CD4-positive, alpha-beta T cell (primary cell): ENCODE measurements around the gene STX17. TPM values are rescaled to one million over a fixed set of nuclear protein-coding genes. Genes with fewer than 3 reads are reported as not detected.

Experiments
- ATAC-seq: fragments of 200-7000 bp; cut with Tn5 transposase; one replicate; pipeline ENCODE4 v1.10.0; 2022; ENCODE audit warnings: mild to moderate bottlenecking; ENCODE audit not compliant: poor library complexity
- CTCF ChIA-PET: fragments of 350-600 bp; sonication (Branson Sonifier 250); formaldehyde crosslinking; loops from one replicate; lab custom pipeline; 2021; ENCODE audit warnings: antibody characterized with exemption, inconsistent platforms; lab: Charles Lee
- POLR2A ChIA-PET: fragments of 350-600 bp; sonication (Branson Sonifier 250); formaldehyde crosslinking; loops from one replicate; lab custom pipeline; 2021; ENCODE audit warnings: antibody characterized with exemption, inconsistent platforms; lab: Charles Lee
- DNase-seq, 14 experiments: peaks; one replicate each; pipeline ENCODE4 v3.0.0-alpha.2; 2013 to 2020; ENCODE audit warnings: mixed read lengths in 2 of 14
- H3K27ac ChIP-seq, 2 donors: one replicate each; pipeline versions ENCODE4 v1.5.1 to v1.7.0; 2013; ENCODE audit warnings: low read length in 2 of 2, low read depth in 1 of 2, mild to moderate bottlenecking in 1 of 2
- H3K27me3 ChIP-seq, 2 experiments: 1 replicate in 1 of 2; 2 replicates in 1 of 2; pipeline versions ENCODE4 v1.6.1 to v1.7.0; 2013; ENCODE audit warnings: low read length in 2 of 2, control low read depth in 1 of 2, mild to moderate bottlenecking in 1 of 2, moderate library complexity in 1 of 2; ENCODE audit not compliant: insufficient read depth in 2 of 2, control insufficient read depth in 1 of 2
- H3K36me3 ChIP-seq: one replicate; pipeline ENCODE4 v1.6.1; 2013; ENCODE audit warnings: low read length, control low read depth; ENCODE audit not compliant: insufficient read depth
- H3K4me1 ChIP-seq: one replicate; pipeline ENCODE4 v1.6.1; 2013; ENCODE audit warnings: low read length, control low read depth; ENCODE audit not compliant: insufficient read depth
- H3K4me3 ChIP-seq: one replicate; pipeline ENCODE4 v1.5.1; 2013; ENCODE audit warnings: mild to moderate bottlenecking, low read length, moderate library complexity
- H3K9me3 ChIP-seq, 2 experiments: 1 replicate in 1 of 2; 2 replicates in 1 of 2; pipeline versions ENCODE4 v1.6.1 to v1.7.0; 2013; ENCODE audit warnings: low read length in 2 of 2, mild to moderate bottlenecking in 2 of 2, control low read depth in 1 of 2, moderate library complexity in 1 of 2; ENCODE audit not compliant: control insufficient read depth in 1 of 2, insufficient read depth in 1 of 2
- H3K27ac Mint-ChIP-seq: one replicate; pipeline ENCODE4 v1.8.0; 2020; ENCODE audit warnings: mixed read lengths
- H3K27me3 Mint-ChIP-seq: one replicate; pipeline ENCODE4 v1.8.0; 2021; ENCODE audit warnings: mixed read lengths
- H3K36me3 Mint-ChIP-seq: one replicate; pipeline ENCODE4 v1.8.0; 2021; ENCODE audit warnings: low read depth, mixed read lengths
- H3K4me1 Mint-ChIP-seq: one replicate; pipeline ENCODE4 v1.8.0; 2021; ENCODE audit warnings: low read depth, mixed read lengths
- H3K4me3 Mint-ChIP-seq: one replicate; pipeline ENCODE4 v1.8.0; 2020; ENCODE audit warnings: mild to moderate bottlenecking, mixed read lengths
- H3K9me3 Mint-ChIP-seq: one replicate; pipeline ENCODE4 v1.8.0; 2020; ENCODE audit warnings: mixed read lengths
- intact Hi-C, 2 experiments: fragments of 100-400 bp; cut with DNase I in 1 of 2; cut with micrococcal nuclease in 1 of 2; formaldehyde crosslinking; loops; one replicate each; pipeline versions ENCODE4 v1.15.1 to v1.9.0; 2023 to 2025; cut with DNase I, micrococcal nuclease
- total RNA-seq, 174 experiments: library from RNA in 2 of 174; stranded (reverse) in 2 of 174; gene quantifications; one replicate each; pipeline ENCODE4 v1.2.3 and lab custom pipeline; 2021 to 2026
- TF ChIP-seq, protein P1 (sequence below): fragments of 200-600 bp; IDR thresholded peaks from one replicate; pipeline ENCODE4 v1.8.0; 2022; ENCODE audit warnings: antibody characterized with exemption, mild to moderate bottlenecking

The STX17 gene
- total RNA-seq, 2 experiments from 2014 or later: 29.3 to 31.3 TPM

DNA sequence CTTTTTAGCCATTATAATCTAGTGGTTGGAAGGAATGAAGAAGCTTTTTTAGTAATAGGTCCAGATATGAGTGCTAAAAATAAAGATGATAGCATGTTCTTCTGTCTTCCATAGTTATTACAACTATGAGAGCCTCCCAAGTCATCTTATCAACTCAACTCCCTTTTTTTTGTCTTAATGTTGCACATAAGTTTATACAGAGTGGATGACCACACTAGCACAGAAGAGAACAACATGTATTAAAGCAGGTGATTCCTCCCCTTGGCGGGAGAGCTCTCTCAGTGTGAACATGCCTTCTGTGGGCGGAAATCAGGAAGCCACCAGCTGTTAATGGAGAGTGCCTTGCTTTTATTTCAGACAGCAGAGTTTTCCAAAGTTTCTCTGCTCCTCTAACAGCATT is 40.1 kb upstream of the STX17 start:
- Histone ChIP-seq H3K36me3 (no peaks in the 10 kb centered on the region), H3K27ac (no peak overlapping the region), H3K4me1 (no peaks in the 10 kb centered on the region), H3K4me3 (no peak overlapping the region), H3K27me3 (no peaks in the 10 kb centered on the region), H3K9me3 (no peaks in the 10 kb centered on the region)
- DNase-seq (no peak), ATAC-seq (no peak)
- Mint-ChIP-seq H3K4me3 (no peak overlapping the region), H3K4me1 (no peaks in the 10 kb centered on the region), H3K27me3 (no peaks in the 10 kb centered on the region), H3K9me3 (no peaks in the 10 kb centered on the region), H3K27ac (no peak overlapping the region), H3K36me3 (no peaks in the 10 kb centered on the region)
- intact Hi-C loops: no loop called here
- POLR2A ChIA-PET: no interaction called here
- CTCF ChIA-PET: no interaction called here
- TF ChIP-seq, protein P1, sequence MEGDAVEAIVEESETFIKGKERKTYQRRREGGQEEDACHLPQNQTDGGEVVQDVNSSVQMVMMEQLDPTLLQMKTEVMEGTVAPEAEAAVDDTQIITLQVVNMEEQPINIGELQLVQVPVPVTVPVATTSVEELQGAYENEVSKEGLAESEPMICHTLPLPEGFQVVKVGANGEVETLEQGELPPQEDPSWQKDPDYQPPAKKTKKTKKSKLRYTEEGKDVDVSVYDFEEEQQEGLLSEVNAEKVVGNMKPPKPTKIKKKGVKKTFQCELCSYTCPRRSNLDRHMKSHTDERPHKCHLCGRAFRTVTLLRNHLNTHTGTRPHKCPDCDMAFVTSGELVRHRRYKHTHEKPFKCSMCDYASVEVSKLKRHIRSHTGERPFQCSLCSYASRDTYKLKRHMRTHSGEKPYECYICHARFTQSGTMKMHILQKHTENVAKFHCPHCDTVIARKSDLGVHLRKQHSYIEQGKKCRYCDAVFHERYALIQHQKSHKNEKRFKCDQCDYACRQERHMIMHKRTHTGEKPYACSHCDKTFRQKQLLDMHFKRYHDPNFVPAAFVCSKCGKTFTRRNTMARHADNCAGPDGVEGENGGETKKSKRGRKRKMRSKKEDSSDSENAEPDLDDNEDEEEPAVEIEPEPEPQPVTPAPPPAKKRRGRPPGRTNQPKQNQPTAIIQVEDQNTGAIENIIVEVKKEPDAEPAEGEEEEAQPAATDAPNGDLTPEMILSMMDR: no peak

DNA sequence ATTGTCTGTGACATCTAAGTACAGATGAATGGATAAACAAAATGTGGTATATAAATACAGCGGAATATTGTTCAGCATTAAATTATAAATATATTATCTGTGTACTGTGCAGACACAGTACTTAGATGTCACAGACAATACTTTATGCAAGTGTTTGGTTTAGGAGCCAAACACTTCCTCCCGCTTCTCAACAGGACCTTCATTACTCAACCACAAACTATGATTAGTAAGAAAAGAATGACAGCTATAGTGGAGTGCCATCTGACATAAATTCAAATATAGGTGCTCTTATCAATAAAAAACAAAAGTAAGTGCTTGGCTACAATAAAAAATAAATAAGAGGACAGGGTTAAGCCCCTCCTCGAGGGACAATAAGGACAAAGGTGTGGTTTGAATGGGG is 38.9 kb upstream of the STX17 start:
- ChIA-PET POLR2A (no interaction called here), CTCF (no interaction called here)
- H3K36me3 ChIP-seq: no peaks in the 10 kb centered on the region
- no peaks in the 10 kb centered on the region for H3K4me1 ChIP-seq
- no peak for ATAC-seq
- no peak for DNase-seq
- H3K9me3 Mint-ChIP-seq: no peaks in the 10 kb centered on the region
- H3K4me1 Mint-ChIP-seq: no peaks in the 10 kb centered on the region
- no peaks in the 10 kb centered on the region for H3K27me3 Mint-ChIP-seq
- no peak overlapping the region for H3K27ac Mint-ChIP-seq
- H3K4me3 Mint-ChIP-seq: no peak overlapping the region
- no peaks in the 10 kb centered on the region for H3K36me3 Mint-ChIP-seq
- no peaks in the 10 kb centered on the region for H3K27me3 ChIP-seq
- H3K4me3 ChIP-seq: no peak overlapping the region
- no peak overlapping the region for H3K27ac ChIP-seq
- intact Hi-C loops: no loop called here
- H3K9me3 ChIP-seq: no peaks in the 10 kb centered on the region
- TF ChIP-seq, protein P1: no peak

DNA sequence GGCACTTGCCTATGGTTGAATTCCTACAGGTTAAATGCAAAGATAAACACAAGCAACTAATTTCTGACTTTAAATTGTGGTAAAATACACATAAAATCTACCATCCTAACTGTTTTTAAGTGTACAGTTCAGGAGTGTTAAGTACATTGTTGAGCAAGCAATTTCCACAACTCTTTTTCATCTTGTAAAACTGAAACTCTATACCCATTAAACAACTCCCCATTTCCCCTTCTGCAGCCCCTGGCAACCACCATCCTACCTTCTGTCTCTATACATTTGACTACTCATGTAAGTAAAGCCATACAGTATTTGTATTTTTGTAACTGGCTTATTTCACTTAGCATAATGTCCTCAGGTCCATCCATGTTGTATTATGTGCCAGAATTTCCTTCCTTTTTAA is 38.5 kb upstream of the STX17 start:
- CTCF ChIA-PET: no interaction called here
- H3K27ac Mint-ChIP-seq: no peak overlapping the region
- intact Hi-C loops: no loop called here

More for the DNA sequence above, 38.5 kb upstream of the STX17 start:
- TF ChIP-seq, protein P1: no peak
- H3K4me3 Mint-ChIP-seq: no peak overlapping the region
- Histone ChIP-seq H3K36me3 (no peaks in the 10 kb centered on the region), H3K4me1 (no peaks in the 10 kb centered on the region), H3K27me3 (no peaks in the 10 kb centered on the region), H3K4me3 (no peak overlapping the region), H3K27ac (no peak overlapping the region), H3K9me3 (no peaks in the 10 kb centered on the region)
- H3K27me3 Mint-ChIP-seq: no peaks in the 10 kb centered on the region
- H3K9me3 Mint-ChIP-seq: no peaks in the 10 kb centered on the region
- POLR2A ChIA-PET: no interaction called here
- no peak for ATAC-seq
- DNase-seq: no peak
- no peaks in the 10 kb centered on the region for H3K4me1 Mint-ChIP-seq
- no peaks in the 10 kb centered on the region for H3K36me3 Mint-ChIP-seq
